HG02610 (cell line): Measurements from ENCODE around the gene HES7.

ENCODE experiments used
- ATAC-seq: cut with Tn5 transposase; IDR thresholded peaks from one replicate; pipeline ENCODE4 v1.9.1; 2021; ENCODE audit warnings: mild to moderate bottlenecking, moderate library complexity; ENCODE audit not compliant: unreplicated experiment

HES7 gene

DNA sequence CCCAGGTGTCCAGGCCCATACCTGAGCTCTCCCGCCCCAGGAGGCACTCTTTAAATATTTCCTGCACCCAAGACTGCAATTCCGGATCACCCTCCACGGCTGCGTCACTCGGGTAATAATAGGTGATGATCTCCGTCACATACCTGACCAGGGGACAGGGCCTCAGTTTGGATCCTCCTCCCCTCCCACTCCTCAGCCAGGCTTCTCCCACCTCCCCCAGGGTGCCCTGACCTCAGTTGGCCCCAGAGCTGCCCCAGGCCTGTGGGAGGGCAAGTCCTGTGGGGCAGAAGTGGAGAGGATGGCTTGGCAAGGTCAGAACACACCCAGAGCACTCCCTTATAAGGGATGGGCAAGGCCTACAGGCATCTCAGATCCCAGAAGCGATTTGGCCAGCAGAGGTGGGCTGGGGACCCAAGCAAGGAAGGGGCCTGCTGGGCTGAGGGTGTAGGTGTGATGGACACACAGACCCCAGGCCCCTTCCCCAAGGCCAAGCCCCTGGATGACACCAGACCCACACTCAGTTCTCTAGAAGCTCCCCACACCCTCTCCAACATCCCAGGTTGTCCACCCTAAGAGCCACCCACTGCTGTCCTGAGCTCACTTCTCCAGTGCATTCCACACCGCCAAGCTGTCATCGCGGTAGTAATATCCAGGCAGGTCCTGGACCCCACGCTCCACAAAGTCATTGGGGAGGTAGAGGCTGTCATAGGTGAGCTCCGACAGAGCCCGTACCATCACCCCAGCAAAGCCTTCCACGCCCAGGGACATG, 48.1 kb downstream of the HES7 start:
- ATAC-seq, result no peak

DNA sequence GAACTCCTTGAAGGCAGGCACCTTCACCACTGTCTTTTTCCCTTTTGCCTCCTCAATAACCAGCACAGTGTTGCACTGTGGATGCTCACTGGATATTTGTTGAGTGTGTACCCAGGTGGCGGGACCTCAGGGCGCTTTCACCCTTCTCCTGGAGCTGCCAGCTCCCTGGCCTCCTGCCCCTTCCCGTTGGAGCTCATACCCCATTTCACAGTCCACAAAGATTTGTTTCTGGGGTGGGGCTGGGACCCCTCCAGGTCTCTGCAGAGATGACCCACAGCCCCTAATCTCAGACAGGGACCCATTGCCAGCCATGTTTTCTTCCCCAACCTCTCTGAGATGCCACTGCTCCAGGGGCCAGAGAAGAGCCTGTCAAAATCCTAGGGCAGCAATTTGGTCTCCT, 48.8 kb downstream of the HES7 start:
- no peak for ATAC-seq

DNA sequence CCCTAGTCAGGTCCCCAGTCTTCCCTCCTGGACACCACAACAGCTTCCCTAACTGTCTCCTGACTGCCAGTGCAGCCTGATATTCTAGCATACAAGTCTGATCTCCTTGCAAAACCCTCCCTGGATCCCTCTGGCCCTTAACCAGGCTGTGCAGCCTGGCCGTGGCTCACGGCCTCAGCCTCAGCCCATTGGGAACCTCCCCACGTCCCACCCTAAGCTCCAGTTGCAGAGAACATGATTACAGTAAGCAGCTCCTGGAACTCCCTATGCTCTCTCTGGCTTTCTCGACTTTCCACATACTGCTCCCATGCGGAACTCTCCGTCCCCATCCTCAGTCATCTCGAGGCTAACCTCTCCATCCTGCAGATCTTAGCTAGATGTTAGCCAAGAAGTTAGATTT, 49.4 kb downstream of the HES7 start:
- no peak for ATAC-seq

DNA sequence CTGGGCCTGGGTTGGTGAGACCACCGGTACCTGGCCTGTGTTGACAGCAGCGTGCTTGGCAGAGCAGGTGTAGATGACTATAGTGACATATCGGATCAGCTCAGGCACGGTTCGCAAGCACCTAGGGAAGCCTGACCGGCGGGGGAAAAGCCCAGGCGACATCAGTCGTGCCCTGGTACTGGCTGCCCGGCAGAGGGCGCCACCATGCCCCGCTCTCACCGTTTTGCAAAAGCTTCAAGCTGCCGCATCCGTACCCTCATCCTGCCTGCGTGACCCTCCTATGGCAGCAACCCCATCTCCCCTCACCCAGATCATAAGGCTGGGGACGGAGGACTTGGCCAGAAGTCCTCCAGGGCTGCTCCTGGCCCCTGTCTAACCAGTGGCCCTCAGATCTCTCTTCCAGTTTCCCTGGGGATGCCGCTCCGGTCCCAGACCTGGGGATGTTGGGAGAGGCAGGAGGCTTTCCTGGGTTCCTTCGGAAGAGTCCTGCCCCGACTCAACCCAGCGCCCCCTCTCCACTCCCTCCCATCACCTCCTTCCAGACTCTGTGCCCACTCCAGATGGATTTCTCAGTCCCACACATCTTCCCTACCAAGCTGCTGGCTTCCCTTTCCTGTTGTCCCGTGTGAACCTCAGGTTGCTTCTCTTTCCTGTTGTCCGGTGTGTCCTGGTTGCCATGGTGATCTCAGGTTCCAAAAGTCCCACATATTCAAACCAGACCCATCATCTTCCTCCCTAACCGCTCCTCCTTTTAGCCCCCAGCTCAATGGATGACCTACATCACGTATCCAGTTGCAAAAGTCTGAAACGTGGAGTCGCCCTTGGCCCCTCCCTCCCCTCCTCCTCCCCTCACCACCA, 50.0 kb downstream of the HES7 start:
- no peak for ATAC-seq

DNA sequence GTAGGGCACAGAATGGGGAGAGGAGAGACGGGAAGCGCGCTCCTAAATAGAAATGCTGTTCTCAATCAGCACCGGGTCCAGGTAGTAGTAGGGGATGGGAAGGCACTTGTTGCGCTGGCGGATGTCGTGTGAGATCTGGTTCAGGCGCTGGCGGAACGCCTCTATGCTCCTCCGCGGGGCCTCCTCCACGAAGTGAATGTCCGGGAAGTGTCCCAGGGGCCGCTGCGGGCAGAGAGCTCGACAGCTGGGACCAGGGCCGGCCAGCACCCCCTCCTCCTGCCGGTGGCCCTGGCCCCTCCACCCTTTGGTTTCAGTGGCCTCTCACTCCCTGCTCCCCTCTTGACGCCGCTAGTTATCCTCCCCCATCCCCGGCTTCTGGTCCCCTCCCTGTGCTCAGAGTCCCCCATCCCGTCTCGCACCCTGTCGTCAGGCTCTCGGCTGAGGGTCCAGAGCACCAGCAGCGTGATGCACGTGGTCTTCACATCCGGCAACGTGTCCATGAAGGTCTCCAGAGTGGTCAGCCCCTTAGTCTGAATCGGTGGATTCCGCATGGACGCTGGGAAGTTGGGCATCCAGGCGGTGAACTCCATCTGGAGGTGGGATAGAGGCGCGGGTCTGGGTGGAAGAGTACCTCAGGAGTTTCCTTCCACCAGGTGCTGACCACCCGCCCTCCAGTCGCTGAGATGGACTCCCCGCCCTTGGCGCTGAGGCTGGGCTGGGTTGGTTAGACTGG, 51.0 kb downstream of the HES7 start:
- no peak for ATAC-seq

DNA sequence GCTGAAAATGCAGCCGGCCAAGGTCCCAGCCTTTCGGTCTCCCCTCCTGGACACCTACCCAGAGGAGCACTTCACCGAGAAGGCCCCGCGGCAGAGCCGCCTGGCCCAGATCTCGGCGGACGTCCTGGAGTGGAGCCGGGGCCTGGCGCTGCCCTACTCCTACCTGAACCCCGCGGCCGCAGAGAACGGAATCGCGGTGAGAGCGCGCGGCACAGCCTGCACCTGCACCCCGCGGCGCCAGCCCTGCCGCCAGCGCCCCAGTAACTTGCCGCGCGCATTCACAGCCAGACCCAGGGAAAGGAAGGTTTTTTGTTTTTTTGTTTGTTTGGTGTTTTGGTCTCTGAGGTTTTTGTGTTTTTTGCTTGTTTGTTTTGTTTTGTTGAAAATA, 51.6 kb downstream of the HES7 start:
- no peak for ATAC-seq

DNA sequence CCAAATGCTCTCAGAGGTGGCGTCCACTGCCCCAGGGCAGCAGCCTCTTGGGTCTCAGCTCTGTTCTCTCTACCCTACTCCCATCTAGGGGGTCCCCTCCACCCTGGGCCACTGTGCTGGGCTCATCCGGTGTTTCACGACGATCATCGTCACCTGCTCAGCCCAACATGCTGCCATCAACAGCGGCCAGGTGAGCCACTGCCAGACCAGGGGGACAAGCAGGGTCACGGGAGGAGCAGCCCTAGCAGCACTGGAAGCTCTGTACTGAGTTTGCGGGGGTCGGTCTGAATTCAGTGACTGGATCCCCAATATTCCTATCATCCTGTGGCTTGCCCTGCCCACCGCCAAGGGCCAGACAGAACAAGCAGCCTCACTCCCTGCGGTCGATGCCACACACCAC, 52.4 kb downstream of the HES7 start:
- ATAC-seq, result no peak
